ENCODE data around the gene BRINP3.

DNA sequence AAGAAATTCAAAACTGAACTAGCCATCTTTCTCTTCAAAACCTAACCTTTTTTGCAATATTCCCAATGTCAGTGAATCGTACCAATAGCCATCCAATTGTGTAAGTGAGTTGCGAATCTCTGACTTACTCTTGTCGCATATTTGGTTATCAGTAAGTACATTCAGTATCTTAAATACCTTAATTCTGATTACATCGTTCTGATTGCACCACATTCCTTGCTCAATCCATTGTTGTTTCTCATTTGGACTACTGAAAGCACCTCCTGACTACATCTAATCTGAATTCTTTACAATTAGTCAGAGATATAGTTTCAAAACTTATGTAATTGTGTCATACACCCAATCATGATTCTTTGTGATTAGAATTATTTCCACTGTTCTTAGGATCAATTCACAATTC, 16.8 kb upstream of the BRINP3 start:
- TF ChIP-seq, protein P1, sequence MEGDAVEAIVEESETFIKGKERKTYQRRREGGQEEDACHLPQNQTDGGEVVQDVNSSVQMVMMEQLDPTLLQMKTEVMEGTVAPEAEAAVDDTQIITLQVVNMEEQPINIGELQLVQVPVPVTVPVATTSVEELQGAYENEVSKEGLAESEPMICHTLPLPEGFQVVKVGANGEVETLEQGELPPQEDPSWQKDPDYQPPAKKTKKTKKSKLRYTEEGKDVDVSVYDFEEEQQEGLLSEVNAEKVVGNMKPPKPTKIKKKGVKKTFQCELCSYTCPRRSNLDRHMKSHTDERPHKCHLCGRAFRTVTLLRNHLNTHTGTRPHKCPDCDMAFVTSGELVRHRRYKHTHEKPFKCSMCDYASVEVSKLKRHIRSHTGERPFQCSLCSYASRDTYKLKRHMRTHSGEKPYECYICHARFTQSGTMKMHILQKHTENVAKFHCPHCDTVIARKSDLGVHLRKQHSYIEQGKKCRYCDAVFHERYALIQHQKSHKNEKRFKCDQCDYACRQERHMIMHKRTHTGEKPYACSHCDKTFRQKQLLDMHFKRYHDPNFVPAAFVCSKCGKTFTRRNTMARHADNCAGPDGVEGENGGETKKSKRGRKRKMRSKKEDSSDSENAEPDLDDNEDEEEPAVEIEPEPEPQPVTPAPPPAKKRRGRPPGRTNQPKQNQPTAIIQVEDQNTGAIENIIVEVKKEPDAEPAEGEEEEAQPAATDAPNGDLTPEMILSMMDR (IDR thresholded peaks at IDR 0.05) = no peak
- TF ChIP-seq POLR2A (IDR thresholded peaks at IDR 0.05) = no peak
